Keratinocyte (primary cell): ENCODE measurements around the gene TGFBI. TPM values are rescaled to one million over a fixed set of nuclear protein-coding genes. Genes with fewer than 3 reads are reported as not detected.

Experiments used
- DNase-seq: peaks from one replicate; pipeline ENCODE4 v3.0.0-alpha.2; 2011; ENCODE audit warnings: low read depth, missing footprints, low spot score
- FAIRE-seq: peaks from 2 replicates; lab custom pipeline; 2011; peaks lifted over from hg19 to GRCh38; lab: Jason Lieb, UNC
- H2AFZ ChIP-seq: 2 replicates; pipeline ENCODE4 v1.6.0; 2012; ENCODE audit warnings: low read length, control low read depth, inconsistent platforms; ENCODE audit not compliant: control insufficient read depth
- H3K27ac ChIP-seq: 2 replicates; pipeline ENCODE4 v1.5.1; 2011; ENCODE audit warnings: low read length; ENCODE audit not compliant: control insufficient read depth, insufficient read depth
- H3K27me3 ChIP-seq: 3 replicates; pipeline ENCODE4 v1.6.0; 2011; ENCODE audit warnings: low read length; ENCODE audit not compliant: control insufficient read depth, insufficient read depth; ENCODE audit errors: extremely low read depth
- H3K36me3 ChIP-seq, 2 experiments: 2 replicates in 1 of 2; 3 replicates in 1 of 2; pipeline ENCODE4 v1.5.1; 2011; ENCODE audit warnings: low read length in 2 of 2, mild to moderate bottlenecking in 1 of 2; ENCODE audit not compliant: control insufficient read depth in 2 of 2, insufficient read depth in 2 of 2; ENCODE audit errors: extremely low read depth in 1 of 2
- H3K4me1 ChIP-seq: 3 replicates; pipeline ENCODE4 v1.5.1; 2011; ENCODE audit warnings: low read length; ENCODE audit not compliant: control insufficient read depth, insufficient read depth; ENCODE audit errors: extremely low read depth
- H3K4me2 ChIP-seq: 3 replicates; pipeline ENCODE4 v1.6.0; 2011; ENCODE audit warnings: low read depth, low read length; ENCODE audit not compliant: control insufficient read depth, insufficient read depth; ENCODE audit errors: extremely low read depth
- H3K4me3 ChIP-seq, 3 experiments: fragments of 200-600 bp in 1 of 3; sonication (generic) in 1 of 3; 2 replicates in 2 of 3; 3 replicates in 1 of 3; pipeline ENCODE4 v1.5.1; 2011 to 2016; ENCODE audit warnings: low read length in 3 of 3, mild to moderate bottlenecking in 3 of 3, control low read depth in 2 of 3, inconsistent platforms in 1 of 3, low read depth in 1 of 3, mixed read lengths in 1 of 3, mixed run types in 1 of 3, moderate library complexity in 1 of 3; ENCODE audit not compliant: control insufficient read depth in 2 of 3, insufficient read depth in 2 of 3; ENCODE audit errors: extremely low read depth in 1 of 3
- H3K79me2 ChIP-seq: 2 replicates; pipeline ENCODE4 v1.6.0; 2012; ENCODE audit warnings: low read length; ENCODE audit not compliant: control insufficient read depth, insufficient read depth
- H3K9ac ChIP-seq: 3 replicates; pipeline ENCODE4 v1.6.0; 2011; ENCODE audit warnings: low read length; ENCODE audit not compliant: control insufficient read depth, insufficient read depth; ENCODE audit errors: extremely low read depth
- H3K9me1 ChIP-seq: 3 replicates; pipeline ENCODE4 v1.6.0; 2011; ENCODE audit warnings: low read length; ENCODE audit not compliant: control insufficient read depth, insufficient read depth; ENCODE audit errors: extremely low read depth
- H3K9me3 ChIP-seq: 2 replicates; pipeline ENCODE4 v1.5.1; 2012; ENCODE audit warnings: low read depth, low read length; ENCODE audit not compliant: control insufficient read depth
- H4K20me1 ChIP-seq: 3 replicates; pipeline ENCODE4 v1.6.0; 2011; ENCODE audit warnings: low read length; ENCODE audit not compliant: control insufficient read depth, insufficient read depth; ENCODE audit errors: extremely low read depth
- CTCF ChIP-seq, 3 experiments: IDR thresholded peaks in 1 of 3; conservative IDR thresholded peaks in 1 of 3; optimal IDR thresholded peaks in 1 of 3; 2 replicates in 2 of 3; 3 replicates in 1 of 3; pipeline versions ENCODE3 to v1.5.1; 2011; ENCODE audit warnings: low read length in 3 of 3, mild to moderate bottlenecking in 3 of 3, moderate library complexity in 2 of 3, control low read depth in 1 of 3, inconsistent platforms in 1 of 3; ENCODE audit not compliant: insufficient read depth in 2 of 3; ENCODE audit errors: extremely low read depth in 1 of 3
- EZH2 ChIP-seq: IDR thresholded peaks from one replicate; pipeline ENCODE4 v1.6.1; 2012; ENCODE audit warnings: inconsistent platforms, mild to moderate bottlenecking, low read length, moderate library complexity
- dilution Hi-C: fragments of 300-500 bp; cut with MboI; formaldehyde crosslinking; loops from one replicate; pipeline ENCODE4 v1.7.0; 2020; ENCODE audit warnings: low sequenced_read_pairs; ENCODE audit not compliant: extremely low pct_ligation_motif_present
- polyA plus RNA-seq, 5 experiments: library from polyadenylated mRNA; depleted of rRNA in 3 of 5; stranded (reverse) in 3 of 5; stranded (forward) in 1 of 5; unstranded in 1 of 5; fragments of >200 nt; gene quantifications; 1 replicate in 1 of 5; 2 replicates in 3 of 5; 3 replicates in 1 of 5; pipeline versions ENCODE4 v1.2.1 to v1.2.3, GENCODE V29; 2011 to 2012; ENCODE audit warnings: missing spikeins in 2 of 5, low read depth in 1 of 5, low replicate concordance in 1 of 5

The TGFBI gene
- polyA plus RNA-seq, 1 donor (not counting 4 experiments of a cell fraction or from before 2014, with no cell fraction given), result 270 TPM

GRCh38 chr5:136051486-136052220 lies 22.9 kb downstream of the TGFBI start:
- no peak overlapping the region for H2AFZ ChIP-seq
- no peak for FAIRE-seq

GRCh38 chr5:136052692-136053335 lies 24.0 kb downstream of the TGFBI start:
- no peak for FAIRE-seq
- no peaks in the 10 kb centered on the region for H3K27me3 ChIP-seq
- H3K4me2 ChIP-seq, result no peak overlapping the region
- H3K4me1 ChIP-seq, result peaks cover 18% of the 10 kb centered on the region
- peak overlapping the region; percentile 74 for H3K27ac ChIP-seq
- TF ChIP-seq CTCF (optimal IDR thresholded peaks at IDR 0.05 in 1 of 3, IDR thresholded peaks at IDR 0.05 in 1 of 3, conservative IDR thresholded peaks at IDR 0.05 in 1 of 3; ENCODE audit: extremely low read depth in 1 of 3, insufficient read depth in 2 of 3, low read length in 3 of 3), result no peak
- TF ChIP-seq EZH2, result no peak
- peaks cover 3% of the 10 kb centered on the region for H3K9me1 ChIP-seq
- no peak for DNase-seq
- peaks cover 29 to 46% of the 10 kb centered on the region in 2 experiments for H3K36me3 ChIP-seq
- H3K9me3 ChIP-seq, result no peaks in the 10 kb centered on the region
- no peaks in the 10 kb centered on the region for H3K79me2 ChIP-seq
- dilution Hi-C loops, result no loop called here
- peak overlapping the region; percentile 45 for H3K9ac ChIP-seq
- no peak overlapping the region for H3K4me3 ChIP-seq
- H2AFZ ChIP-seq, result no peak overlapping the region
- no peaks in the 10 kb centered on the region for H4K20me1 ChIP-seq

More at GRCh38 chr5:136051486-136052220, 22.9 kb downstream of the TGFBI start:
- Histone ChIP-seq H3K27ac (no peak overlapping the region), H3K4me1 (peaks cover 18% of the 10 kb centered on the region), H3K79me2 (no peaks in the 10 kb centered on the region), H4K20me1 (no peaks in the 10 kb centered on the region), H3K4me3 (no peak overlapping the region), H3K27me3 (no peaks in the 10 kb centered on the region), H3K36me3 (peaks cover 34 to 52% of the 10 kb centered on the region in 2 experiments), H3K4me2 (no peak overlapping the region), H3K9me3 (no peaks in the 10 kb centered on the region), H3K9me1 (peaks cover 3% of the 10 kb centered on the region), H3K9ac (no peak overlapping the region)
- no peak for TF ChIP-seq EZH2
- TF ChIP-seq CTCF (optimal IDR thresholded peaks at IDR 0.05 in 1 of 3, IDR thresholded peaks at IDR 0.05 in 1 of 3, conservative IDR thresholded peaks at IDR 0.05 in 1 of 3; ENCODE audit: extremely low read depth in 1 of 3, insufficient read depth in 2 of 3, low read length in 3 of 3), result no peak
- dilution Hi-C loops, result no loop called here
- no peak for DNase-seq
